ENCODE results near the gene DLG2.

Gene DLG2

DNA sequence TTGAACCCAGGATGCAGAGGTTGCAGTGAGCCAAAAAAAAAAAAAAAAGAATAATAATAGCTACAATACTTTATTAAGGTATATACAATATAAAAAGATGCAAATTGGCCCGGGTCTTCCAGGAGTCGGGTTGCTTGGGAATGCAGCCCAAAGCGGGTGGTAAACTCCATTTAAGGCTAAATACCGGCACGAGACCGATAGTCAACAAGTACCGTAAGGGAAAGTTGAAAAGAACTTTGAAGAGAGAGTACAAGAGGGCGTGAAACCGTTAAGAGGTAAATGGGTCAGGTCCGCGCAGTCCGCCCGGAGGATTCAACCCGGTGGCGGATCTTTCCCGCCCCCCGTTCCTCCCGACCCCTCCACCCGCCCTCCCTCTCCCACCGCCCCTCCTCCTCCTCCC lies 143.3 kb downstream of the DLG2 start:
- FAIRE-seq: no peak
- TF ChIP-seq, protein P1, sequence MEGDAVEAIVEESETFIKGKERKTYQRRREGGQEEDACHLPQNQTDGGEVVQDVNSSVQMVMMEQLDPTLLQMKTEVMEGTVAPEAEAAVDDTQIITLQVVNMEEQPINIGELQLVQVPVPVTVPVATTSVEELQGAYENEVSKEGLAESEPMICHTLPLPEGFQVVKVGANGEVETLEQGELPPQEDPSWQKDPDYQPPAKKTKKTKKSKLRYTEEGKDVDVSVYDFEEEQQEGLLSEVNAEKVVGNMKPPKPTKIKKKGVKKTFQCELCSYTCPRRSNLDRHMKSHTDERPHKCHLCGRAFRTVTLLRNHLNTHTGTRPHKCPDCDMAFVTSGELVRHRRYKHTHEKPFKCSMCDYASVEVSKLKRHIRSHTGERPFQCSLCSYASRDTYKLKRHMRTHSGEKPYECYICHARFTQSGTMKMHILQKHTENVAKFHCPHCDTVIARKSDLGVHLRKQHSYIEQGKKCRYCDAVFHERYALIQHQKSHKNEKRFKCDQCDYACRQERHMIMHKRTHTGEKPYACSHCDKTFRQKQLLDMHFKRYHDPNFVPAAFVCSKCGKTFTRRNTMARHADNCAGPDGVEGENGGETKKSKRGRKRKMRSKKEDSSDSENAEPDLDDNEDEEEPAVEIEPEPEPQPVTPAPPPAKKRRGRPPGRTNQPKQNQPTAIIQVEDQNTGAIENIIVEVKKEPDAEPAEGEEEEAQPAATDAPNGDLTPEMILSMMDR (IDR thresholded peaks at IDR 0.05; ENCODE audit: insufficient read depth, missing control alignments): no peak

DNA sequence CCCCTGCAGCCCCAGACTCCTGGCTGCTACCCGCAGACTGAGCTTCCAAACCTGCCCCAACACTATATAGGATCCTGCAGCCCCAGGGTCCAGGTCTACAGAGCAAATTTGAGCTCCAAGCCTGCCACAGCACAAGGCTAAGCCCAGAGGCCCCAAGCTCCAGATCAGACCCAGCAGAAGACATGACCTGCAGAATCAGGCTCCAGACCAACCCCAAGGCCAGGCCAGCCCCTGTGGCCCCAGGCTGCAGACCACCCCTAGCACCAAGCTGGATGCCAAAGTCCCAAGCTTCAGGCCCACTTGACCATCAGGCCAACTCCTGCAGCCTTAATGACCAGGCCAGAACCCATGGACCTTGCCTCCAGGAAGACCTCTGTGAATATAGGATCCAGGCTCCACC lies 145.3 kb downstream of the DLG2 start:
- TF ChIP-seq, protein P1 (IDR thresholded peaks at IDR 0.05; ENCODE audit: insufficient read depth, missing control alignments): no peak
- DNase-seq (ENCODE audit: insufficient read length, low spot score) (no peak), FAIRE-seq (no peak)

More for the DNA sequence above, 143.3 kb downstream of the DLG2 start:
- DNase-seq (ENCODE audit: insufficient read length, low spot score): no peak

DNA sequence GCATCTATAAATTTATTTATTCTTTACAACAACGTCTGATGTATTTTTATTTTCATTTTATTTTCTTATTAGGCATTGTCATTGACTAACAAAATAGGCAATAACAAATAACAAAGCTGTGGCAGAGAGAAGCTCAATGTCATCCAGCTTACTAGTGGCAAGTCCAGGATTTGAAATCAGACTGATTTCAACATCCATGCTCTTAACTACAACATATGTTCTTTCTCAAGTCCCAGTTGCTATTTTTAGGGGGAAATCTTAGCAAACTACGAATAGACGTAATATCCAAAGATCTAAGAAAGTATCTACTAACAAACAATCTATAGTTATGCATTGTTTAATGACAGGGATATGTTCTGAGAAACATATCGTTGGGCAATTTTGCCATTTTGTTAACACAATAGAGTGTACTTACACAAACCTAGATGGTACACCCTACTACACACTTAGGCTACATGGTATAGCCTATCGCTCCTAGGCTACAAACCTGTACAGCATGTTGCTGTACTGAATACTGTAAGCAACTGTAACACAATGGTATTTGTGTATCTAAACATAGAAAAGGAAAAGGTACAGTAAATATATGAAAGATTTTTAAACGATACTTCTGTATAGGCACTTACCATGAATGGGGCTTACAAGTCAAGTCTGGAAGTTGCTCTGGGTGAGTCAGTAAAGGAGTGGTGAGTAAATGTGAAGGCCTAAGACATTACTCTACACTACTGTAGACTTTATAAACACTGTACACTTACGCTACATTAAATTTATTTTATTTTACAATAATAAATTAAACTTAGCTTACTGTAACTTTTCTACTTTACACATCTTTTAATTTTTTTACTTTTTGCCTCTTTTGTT lies 151.3 kb downstream of the DLG2 start:
- FAIRE-seq (no peak), DNase-seq (ENCODE audit: insufficient read length, low spot score) (no peak)
- TF ChIP-seq, protein P1 (IDR thresholded peaks at IDR 0.05; ENCODE audit: insufficient read depth, missing control alignments): no peak

DNA sequence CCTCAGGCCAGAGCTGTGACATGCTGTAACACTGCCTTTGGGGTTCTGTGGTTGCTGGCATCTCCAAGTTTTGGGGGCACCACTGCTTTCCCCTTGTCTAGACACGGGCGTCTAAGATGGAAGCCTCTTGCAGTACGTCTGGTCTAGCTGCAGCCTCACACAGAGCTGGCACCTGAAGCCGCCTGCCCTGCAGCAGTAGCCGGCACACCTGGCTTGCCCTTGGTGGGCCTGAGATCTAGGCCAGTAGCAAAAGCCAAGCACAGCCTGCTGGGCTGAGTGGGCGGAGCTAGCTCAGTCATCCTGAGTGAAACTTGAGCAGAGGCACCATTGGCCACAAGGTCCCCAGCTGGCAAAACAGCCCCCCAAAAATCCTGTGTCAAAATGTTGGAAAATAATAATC lies 154.2 kb downstream of the DLG2 start:
- FAIRE-seq: no peak
- TF ChIP-seq, protein P1 (IDR thresholded peaks at IDR 0.05; ENCODE audit: insufficient read depth, missing control alignments): no peak
- DNase-seq (ENCODE audit: insufficient read length, low spot score): no peak

DNA sequence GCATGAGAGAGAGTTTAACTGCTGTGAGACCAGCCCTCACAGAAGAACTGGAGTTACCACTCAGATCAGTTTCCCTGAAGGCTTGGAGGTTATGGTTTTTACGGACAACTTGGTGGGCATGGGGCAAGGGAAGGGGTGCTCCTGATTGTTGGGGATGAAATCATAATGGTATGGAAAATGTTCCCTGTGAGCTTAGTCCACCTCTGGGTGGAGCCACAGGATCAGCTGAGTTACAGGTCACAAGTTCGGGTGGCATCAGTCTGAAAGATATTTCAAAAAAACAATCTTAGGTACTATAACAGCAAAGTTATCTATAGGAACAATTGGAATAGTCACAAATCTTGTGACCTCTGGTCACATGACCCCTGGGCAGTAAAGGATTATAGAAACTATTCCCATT lies 162.9 kb downstream of the DLG2 start:
- no peak for FAIRE-seq
- DNase-seq (ENCODE audit: insufficient read length, low spot score): no peak
- TF ChIP-seq, protein P1 (IDR thresholded peaks at IDR 0.05; ENCODE audit: insufficient read depth, missing control alignments): no peak

DNA sequence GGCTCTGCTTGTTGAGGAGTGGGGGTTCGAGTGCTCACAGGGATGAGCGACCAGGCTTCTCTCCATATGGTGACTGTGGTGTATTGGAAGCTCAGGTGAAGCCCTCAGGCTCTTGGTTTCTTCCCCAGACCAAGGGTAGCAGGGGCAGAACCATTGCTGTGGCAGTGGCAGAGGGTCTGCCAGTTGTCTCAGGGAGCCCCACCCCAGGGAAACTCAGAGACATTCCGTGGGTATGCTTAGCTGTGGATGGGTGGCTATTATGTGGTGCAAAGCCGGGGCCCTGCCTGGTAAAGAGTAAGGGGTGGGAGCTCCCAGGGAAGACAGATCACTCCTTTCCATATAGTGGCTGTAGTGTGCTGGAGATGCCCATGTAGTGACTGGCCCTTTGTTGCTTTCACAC lies 167.8 kb downstream of the DLG2 start:
- TF ChIP-seq, protein P1 (IDR thresholded peaks at IDR 0.05; ENCODE audit: insufficient read depth, missing control alignments): no peak
- no peak for FAIRE-seq
- DNase-seq (ENCODE audit: insufficient read length, low spot score): no peak

DNA sequence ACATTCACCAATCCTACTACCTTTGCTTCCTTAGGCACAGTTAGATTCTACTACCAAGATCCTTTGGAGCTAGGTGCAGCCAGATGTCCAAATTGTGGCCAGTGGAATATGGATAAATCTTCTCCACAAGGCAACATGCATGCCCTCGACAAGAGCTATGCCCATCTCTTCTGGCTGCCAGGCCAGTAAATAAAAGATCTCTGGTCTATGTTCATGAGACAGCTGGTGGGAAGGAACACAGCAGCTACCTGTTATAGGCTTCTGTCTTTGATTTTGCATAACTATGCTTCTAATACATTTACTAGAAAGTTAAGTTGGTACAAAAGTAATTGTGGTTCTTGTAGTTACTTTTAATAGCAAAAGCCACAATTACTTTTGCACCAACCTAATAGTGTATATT lies 182.7 kb downstream of the DLG2 start:
- DNase-seq (ENCODE audit: insufficient read length, low spot score) (no peak), FAIRE-seq (no peak)
- TF ChIP-seq, protein P1 (IDR thresholded peaks at IDR 0.05; ENCODE audit: insufficient read depth, missing control alignments): no peak
